MM.1S (cell line): ENCODE data around the gene NCOA5.

Experiments
- DNase-seq: peaks from one replicate; pipeline ENCODE4 v3.0.0-alpha.2; 2015
- H2AFZ ChIP-seq: fragments of 300-600 bp; sonication (generic); 2 replicates; pipeline ENCODE4 v1.6.0; 2016; ENCODE audit warnings: antibody characterized with exemption, low read length
- H3F3A ChIP-seq: fragments of 300-600 bp; sonication (generic); 2 replicates; pipeline ENCODE4 v1.6.1; 2016; ENCODE audit warnings: mild to moderate bottlenecking, antibody characterized with exemption, low read length, moderate library complexity, mixed read lengths; ENCODE audit not compliant: insufficient read depth
- H3K27ac ChIP-seq: fragments of 300-600 bp; sonication (generic); 2 replicates; pipeline ENCODE4 v1.5.1; 2016; ENCODE audit warnings: mild to moderate bottlenecking, low read length
- H3K27me3 ChIP-seq: fragments of 300-600 bp; sonication (generic); replicated peaks from 2 replicates; pipeline ENCODE4 v1.6.0; 2016; ENCODE audit warnings: low read length; ENCODE audit not compliant: insufficient read depth
- H3K36me3 ChIP-seq: fragments of 300-600 bp; sonication (generic); replicated peaks from 2 replicates; pipeline ENCODE4 v1.6.1; 2016; ENCODE audit warnings: mild to moderate bottlenecking, low read length, mixed read lengths; ENCODE audit not compliant: insufficient read depth
- H3K4me1 ChIP-seq: fragments of 300-600 bp; sonication (generic); 2 replicates; pipeline ENCODE4 v1.6.1; 2016; ENCODE audit warnings: low read length, mixed read lengths
- H3K4me2 ChIP-seq: fragments of 300-600 bp; sonication (generic); 2 replicates; pipeline ENCODE4 v1.6.0; 2016; ENCODE audit warnings: low read depth, low read length
- H3K4me3 ChIP-seq: fragments of 300-600 bp; sonication (generic); 2 replicates; pipeline ENCODE4 v1.5.1; 2016; ENCODE audit warnings: low read length, mixed read lengths
- H3K79me2 ChIP-seq: fragments of 300-600 bp; sonication (generic); 2 replicates; pipeline ENCODE4 v1.6.1; 2016; ENCODE audit warnings: mixed run types, low read length, mixed read lengths
- H3K9ac ChIP-seq: fragments of 300-600 bp; sonication (generic); 2 replicates; pipeline ENCODE4 v1.6.1; 2016; ENCODE audit warnings: low read length, mixed read lengths
- H3K9me2 ChIP-seq: fragments of 300-600 bp; sonication (generic); replicated peaks from 2 replicates; pipeline ENCODE4 v1.6.1; 2016; ENCODE audit warnings: mild to moderate bottlenecking, low read length, mixed read lengths; ENCODE audit not compliant: insufficient read depth
- H3K9me3 ChIP-seq: fragments of 300-600 bp; sonication (generic); replicated peaks from 2 replicates; pipeline ENCODE4 v1.6.1; 2016; ENCODE audit warnings: mild to moderate bottlenecking, low read length, mixed read lengths; ENCODE audit not compliant: insufficient read depth
- H4K20me1 ChIP-seq: fragments of 300-600 bp; sonication (generic); 2 replicates; pipeline ENCODE4 v1.6.1; 2016; ENCODE audit warnings: mild to moderate bottlenecking, low read length, moderate library complexity, mixed read lengths; ENCODE audit not compliant: insufficient read depth
- CTCF ChIP-seq: fragments of 300-600 bp; sonication (generic); IDR thresholded peaks from 2 replicates; pipeline ENCODE4 v1.5.1; 2016; ENCODE audit warnings: antibody characterized with exemption, low read length, mixed read lengths
- EZH2 ChIP-seq: fragments of 300-600 bp; sonication (generic); optimal IDR thresholded peaks from 2 replicates; pipeline ENCODE3; 2017; ENCODE audit warnings: low read depth, mild to moderate bottlenecking, antibody characterized with exemption, low read length, mixed read lengths
- EZH2phosphoT487 ChIP-seq: fragments of 300-600 bp; sonication (generic); IDR thresholded peaks from 2 replicates; pipeline ENCODE4 v1.6.1; 2018; ENCODE audit warnings: antibody characterized with exemption, low read length

NCOA5 gene

GRCh38 chr20:46073024-46073423 lies 16.7 kb downstream of the NCOA5 start:
- Histone ChIP-seq H3K9me2 (no peaks in the 10 kb centered on the region), H3K27ac (no peak overlapping the region), H3K9me3 (no peaks in the 10 kb centered on the region), H3F3A (no peaks in the 10 kb centered on the region), H3K27me3 (no peaks in the 10 kb centered on the region), H3K4me1 (peaks cover 7% of the 10 kb centered on the region), H3K79me2 (peaks cover 9% of the 10 kb centered on the region; the same call in 1 of the 2 replicates), H3K36me3 (peaks cover 5% of the 10 kb centered on the region; the same call in 1 of the 2 replicates), H3K4me3 (no peak overlapping the region), H2AFZ (no peak overlapping the region), H4K20me1 (peaks cover 4% of the 10 kb centered on the region; the same call in 1 of the 2 replicates), H3K4me2 (no peak overlapping the region), H3K9ac (no peak overlapping the region)
- TF ChIP-seq EZH2: no peak
- no peak for TF ChIP-seq EZH2phosphoT487
- TF ChIP-seq CTCF: no peak
- no peak for DNase-seq

GRCh38 chr20:46071573-46071972 lies 18.2 kb downstream of the NCOA5 start:
- Histone ChIP-seq H3F3A (no peaks in the 10 kb centered on the region), H4K20me1 (no peaks in the 10 kb centered on the region), H3K4me3 (no peak overlapping the region), H3K79me2 (0 out of 2 replicates have a peak, but pooled peaks cover 3% of the 10 kb centered on the region), H3K9ac (no peak overlapping the region), H3K9me3 (no peaks in the 10 kb centered on the region), H2AFZ (no peak overlapping the region), H3K9me2 (no peaks in the 10 kb centered on the region), H3K36me3 (peaks cover 5% of the 10 kb centered on the region; the same call in 1 of the 2 replicates), H3K27ac (no peak overlapping the region), H3K27me3 (no peaks in the 10 kb centered on the region), H3K4me2 (no peak overlapping the region), H3K4me1 (no peaks in the 10 kb centered on the region)
- DNase-seq: no peak
- TF ChIP-seq EZH2phosphoT487 (no peak), EZH2 (no peak), CTCF (no peak)

GRCh38 chr20:46070215-46070900 lies 19.4 kb downstream of the NCOA5 start:
- DNase-seq: no peak
- Histone ChIP-seq H3K27ac (no peak overlapping the region), H3K36me3 (peaks cover 5% of the 10 kb centered on the region; the same call in 1 of the 2 replicates), H2AFZ (no peak overlapping the region), H3K9me2 (no peaks in the 10 kb centered on the region), H3F3A (no peaks in the 10 kb centered on the region), H3K9me3 (no peaks in the 10 kb centered on the region), H3K79me2 (0 out of 2 replicates have a peak, but pooled peaks cover 3% of the 10 kb centered on the region), H3K4me3 (no peak overlapping the region), H3K4me2 (no peak overlapping the region), H3K27me3 (no peaks in the 10 kb centered on the region), H3K9ac (no peak overlapping the region), H3K4me1 (no peaks in the 10 kb centered on the region), H4K20me1 (no peaks in the 10 kb centered on the region)
- TF ChIP-seq EZH2 (no peak), CTCF (no peak), EZH2phosphoT487 (no peak)
